ENCODE measurements around the gene DCK.

GRCh38 chr4:71052034-71052433, 58.6 kb downstream of the DCK start:
- TF ChIP-seq CTCF (IDR thresholded peaks at IDR 0.05), result no peak
- TF ChIP-seq EZH2 (IDR thresholded peaks at IDR 0.05; ENCODE audit: borderline replicate concordance, insufficient read depth, low read depth, low read length, poor library complexity, severe bottlenecking), result no peak
